ENCODE data around the gene ANO6. TPM values are rescaled to one million over a fixed set of nuclear protein-coding genes. Genes with fewer than 3 reads are reported as not detected.
A peak's percentile ranks its signal among the peaks of the same experiment; 100 is the strongest.
"Not testable (repeated sequence)": the region's sequence is repeated elsewhere in the genome, so short reads cannot be mapped to it uniquely, and the experiment has no call there.

Gene ANO6
- total RNA-seq, 4 donors from 2014 or later: 117 to 224 (median 170) TPM

DNA sequence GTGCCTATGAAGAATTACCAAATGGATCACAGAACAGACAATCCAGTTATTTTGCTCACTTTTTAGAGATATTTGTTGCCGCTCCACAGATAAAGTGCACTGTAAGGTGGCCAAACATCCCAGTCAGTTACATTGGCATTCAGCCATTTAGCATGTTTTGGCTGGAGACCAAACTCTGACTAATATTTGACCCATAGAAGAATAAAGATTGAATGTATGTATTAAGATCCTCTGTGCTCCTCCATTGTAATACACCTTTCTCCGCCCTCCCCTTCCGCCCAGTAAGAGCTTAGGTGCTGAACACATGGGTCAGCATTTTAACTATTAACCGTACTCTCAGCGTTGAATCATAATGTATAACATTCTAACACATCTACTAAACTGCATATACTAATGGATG is 163.4 kb downstream of the ANO6 start:
- WGBS, 2 donors (ENCODE audit: low coverage in 1 of 2): 83 to 85% methylated on average over 5 of the region's 5 CpGs
- Histone ChIP-seq H3K9me3 (no peaks in the 10 kb centered on the region), H3K27ac (no peak overlapping the region), H3K36me3 (peaks cover 0 to 64% of the 10 kb centered on the region in 2 donors), H3K4me1 (no peaks in the 10 kb centered on the region), H3K4me3 (no peak overlapping the region), H3K27me3 (no peaks in the 10 kb centered on the region)
- ATAC-seq: no peak
- TF ChIP-seq POLR2A (IDR thresholded peaks at IDR 0.05): no peak
- TF ChIP-seq EP300 (IDR thresholded peaks at IDR 0.05): no peak
- TF ChIP-seq POLR2AphosphoS5 (IDR thresholded peaks at IDR 0.05): no peak
- TF ChIP-seq CTCF (IDR thresholded peaks at IDR 0.05): no peak

DNA sequence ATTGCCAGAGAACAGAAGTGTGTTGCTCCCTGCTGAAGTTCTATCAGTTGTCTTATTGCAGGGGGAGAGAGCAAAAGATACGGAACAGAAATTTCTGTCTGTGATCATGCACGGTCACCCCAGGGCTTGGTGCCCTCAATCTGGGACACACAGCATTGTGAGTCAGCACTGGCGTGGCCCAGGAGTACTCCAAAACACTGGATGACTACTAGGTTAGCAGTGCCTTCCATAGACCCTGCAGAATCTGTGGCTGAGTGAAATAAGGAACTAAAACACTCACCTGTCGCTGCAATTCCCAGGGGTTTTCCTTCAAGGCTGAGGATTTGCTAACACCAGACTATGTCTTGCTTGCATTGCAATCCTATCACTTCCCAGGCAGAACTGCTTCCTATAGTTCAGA is 165.5 kb downstream of the ANO6 start:
- 73 to 100% methylated on average over 2 to 3 of the region's 4 CpGs for WGBS, 2 donors (ENCODE audit: low coverage in 1 of 2)
- Histone ChIP-seq H3K27ac (no peak overlapping the region), H3K9me3 (no peaks in the 10 kb centered on the region), H3K36me3 (peaks cover 0 to 82% of the 10 kb centered on the region in 2 donors), H3K4me1 (no peaks in the 10 kb centered on the region), H3K27me3 (no peaks in the 10 kb centered on the region), H3K4me3 (no peak overlapping the region)
- ATAC-seq: no peak
- TF ChIP-seq CTCF (IDR thresholded peaks at IDR 0.05) (no peak), POLR2AphosphoS5 (IDR thresholded peaks at IDR 0.05) (no peak), EP300 (IDR thresholded peaks at IDR 0.05) (no peak), POLR2A (IDR thresholded peaks at IDR 0.05) (no peak)

GRCh38 chr12:45388545-45388944 is 172.7 kb downstream of the ANO6 start:
- TF ChIP-seq POLR2A (IDR thresholded peaks at IDR 0.05): no peak
- TF ChIP-seq CTCF (IDR thresholded peaks at IDR 0.05): peak; percentile 54 to 79 (median 66)
- TF ChIP-seq EP300 (IDR thresholded peaks at IDR 0.05): no peak
- no peak for TF ChIP-seq POLR2AphosphoS5 (IDR thresholded peaks at IDR 0.05)

GRCh38 chr12:45389426-45389825 is 173.5 kb downstream of the ANO6 start:
- Histone ChIP-seq H3K27me3 (no peaks in the 10 kb centered on the region), H3K4me1 (peaks cover 0 to 6% (median 0%) of the 10 kb centered on the region in 3 donors), H3K27ac (no peak overlapping the region), H3K36me3 (peaks cover 0 to 63% of the 10 kb centered on the region in 2 donors), H3K4me3 (no peak overlapping the region), H3K9me3 (no peaks in the 10 kb centered on the region)
- TF ChIP-seq POLR2AphosphoS5 (IDR thresholded peaks at IDR 0.05): no peak
- TF ChIP-seq CTCF (IDR thresholded peaks at IDR 0.05): no peak
- TF ChIP-seq EP300 (IDR thresholded peaks at IDR 0.05): no peak
- no peak for TF ChIP-seq POLR2A (IDR thresholded peaks at IDR 0.05)
- WGBS, 2 donors (ENCODE audit: low coverage in 1 of 2): 68 to 81% methylated on average over 3 of the region's 3 CpGs
- ATAC-seq: no peak

More at GRCh38 chr12:45388545-45388944, 172.7 kb downstream of the ANO6 start:
- Histone ChIP-seq H3K36me3 (peaks cover 0 to 70% of the 10 kb centered on the region in 2 donors), H3K4me1 (peaks cover 0 to 6% (median 0%) of the 10 kb centered on the region in 3 donors), H3K27me3 (no peaks in the 10 kb centered on the region), H3K27ac (no peak overlapping the region), H3K9me3 (no peaks in the 10 kb centered on the region), H3K4me3 (no peak overlapping the region)
- WGBS, 2 donors (ENCODE audit: low coverage in 1 of 2): 0 to 12% methylated on average over 1 of the region's 1 CpG
- ATAC-seq: peak; percentile 36

GRCh38 chr12:45397499-45397898 is 181.6 kb downstream of the ANO6 start:
- Histone ChIP-seq H3K36me3 (peaks cover 0 to 18% of the 10 kb centered on the region in 2 donors), H3K4me1 (peaks cover 0 to 16% (median 0%) of the 10 kb centered on the region in 3 donors)
- not testable (repeated sequence) for H3K27me3 ChIP-seq, H3K9me3 ChIP-seq, H3K27ac ChIP-seq, ATAC-seq, H3K4me3 ChIP-seq
- WGBS, 2 donors (ENCODE audit: low coverage in 1 of 2): 95% methylated on average over 4 of the region's 4 CpGs; no CpG with 5 or more reads in 1 of the 2 donors
